Neural cell (in vitro differentiated cells): ENCODE data around the gene AURKA.

ENCODE experiments used
- CTCF ChIP-seq: fragments of 450-650 bp; IDR thresholded peaks from 2 replicates; pipeline ENCODE4 v1.5.1; 2014; ENCODE audit warnings: antibody characterized with exemption, mild to moderate bottlenecking, moderate library complexity; ENCODE audit not compliant: poor library complexity, severe bottlenecking
- POLR2AphosphoS5 ChIP-seq: IDR thresholded peaks from 2 replicates; pipeline ENCODE4 v1.6.1; 2012
- SMC3 ChIP-seq: fragments of 450-650 bp; conservative IDR thresholded peaks from 2 replicates; pipeline ENCODE4 v1.6.1; 2014; ENCODE audit warnings: antibody characterized with exemption, mild to moderate bottlenecking, moderate library complexity; ENCODE audit not compliant: poor library complexity
- TAF1 ChIP-seq: IDR thresholded peaks from 2 replicates; pipeline ENCODE4 v1.6.1; 2012; ENCODE audit warnings: low read depth
- TF ChIP-seq, protein P1 (sequence below): IDR thresholded peaks from 2 replicates; pipeline ENCODE4 v1.6.1; 2012; ENCODE audit warnings: borderline replicate concordance

DNA sequence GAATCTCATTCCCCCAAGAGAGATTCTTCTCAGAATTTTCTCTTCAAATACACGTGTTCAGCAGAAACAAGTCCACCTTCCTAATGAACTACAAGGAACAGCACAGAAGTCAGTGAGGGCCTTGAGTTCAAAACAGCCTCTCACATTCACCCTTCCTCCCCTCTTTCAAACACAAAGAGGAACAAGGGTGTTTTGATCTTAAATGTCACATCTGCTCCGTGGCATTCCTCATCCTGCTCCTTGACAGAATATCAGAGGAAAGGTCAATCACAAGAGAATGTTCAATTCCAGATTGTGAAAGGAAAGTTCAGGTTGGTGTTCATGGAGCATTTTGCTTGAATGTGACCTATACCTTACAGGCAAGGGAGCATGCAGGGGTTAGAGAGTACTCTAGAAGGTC is 68.8 kb downstream of the AURKA start:
- TF ChIP-seq CTCF (no peak), POLR2AphosphoS5 (no peak), SMC3 (no peak), TAF1 (no peak)
- TF ChIP-seq, protein P1, sequence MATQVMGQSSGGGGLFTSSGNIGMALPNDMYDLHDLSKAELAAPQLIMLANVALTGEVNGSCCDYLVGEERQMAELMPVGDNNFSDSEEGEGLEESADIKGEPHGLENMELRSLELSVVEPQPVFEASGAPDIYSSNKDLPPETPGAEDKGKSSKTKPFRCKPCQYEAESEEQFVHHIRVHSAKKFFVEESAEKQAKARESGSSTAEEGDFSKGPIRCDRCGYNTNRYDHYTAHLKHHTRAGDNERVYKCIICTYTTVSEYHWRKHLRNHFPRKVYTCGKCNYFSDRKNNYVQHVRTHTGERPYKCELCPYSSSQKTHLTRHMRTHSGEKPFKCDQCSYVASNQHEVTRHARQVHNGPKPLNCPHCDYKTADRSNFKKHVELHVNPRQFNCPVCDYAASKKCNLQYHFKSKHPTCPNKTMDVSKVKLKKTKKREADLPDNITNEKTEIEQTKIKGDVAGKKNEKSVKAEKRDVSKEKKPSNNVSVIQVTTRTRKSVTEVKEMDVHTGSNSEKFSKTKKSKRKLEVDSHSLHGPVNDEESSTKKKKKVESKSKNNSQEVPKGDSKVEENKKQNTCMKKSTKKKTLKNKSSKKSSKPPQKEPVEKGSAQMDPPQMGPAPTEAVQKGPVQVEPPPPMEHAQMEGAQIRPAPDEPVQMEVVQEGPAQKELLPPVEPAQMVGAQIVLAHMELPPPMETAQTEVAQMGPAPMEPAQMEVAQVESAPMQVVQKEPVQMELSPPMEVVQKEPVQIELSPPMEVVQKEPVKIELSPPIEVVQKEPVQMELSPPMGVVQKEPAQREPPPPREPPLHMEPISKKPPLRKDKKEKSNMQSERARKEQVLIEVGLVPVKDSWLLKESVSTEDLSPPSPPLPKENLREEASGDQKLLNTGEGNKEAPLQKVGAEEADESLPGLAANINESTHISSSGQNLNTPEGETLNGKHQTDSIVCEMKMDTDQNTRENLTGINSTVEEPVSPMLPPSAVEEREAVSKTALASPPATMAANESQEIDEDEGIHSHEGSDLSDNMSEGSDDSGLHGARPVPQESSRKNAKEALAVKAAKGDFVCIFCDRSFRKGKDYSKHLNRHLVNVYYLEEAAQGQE: no peak
